GM21619 (cell line): Measurements from ENCODE around the gene UCKL1.

Source experiments
- ATAC-seq: cut with Tn5 transposase; IDR thresholded peaks from one replicate; pipeline ENCODE4 v1.9.1; 2021; ENCODE audit not compliant: unreplicated experiment

The UCKL1 gene

DNA sequence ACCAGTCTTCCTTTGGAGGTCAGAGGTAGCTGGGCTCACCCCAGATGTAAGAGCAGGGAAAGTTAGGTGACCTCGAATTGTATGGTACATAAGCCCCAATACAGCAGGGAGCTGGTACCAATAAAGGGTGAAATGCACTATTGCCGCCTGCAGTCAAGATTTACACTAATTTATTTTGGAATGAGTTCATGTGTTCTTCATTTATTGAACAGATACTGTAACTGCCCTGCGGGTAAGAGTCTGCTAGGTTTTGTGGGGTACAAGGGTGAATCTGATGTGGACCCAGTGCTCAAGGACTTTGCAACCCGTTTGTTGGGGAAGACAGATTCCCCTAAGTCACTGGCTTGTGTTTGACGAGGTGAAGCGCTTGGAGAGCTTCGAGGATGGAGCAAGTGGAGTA, 63.8 kb downstream of the UCKL1 start:
- ATAC-seq: no peak

DNA sequence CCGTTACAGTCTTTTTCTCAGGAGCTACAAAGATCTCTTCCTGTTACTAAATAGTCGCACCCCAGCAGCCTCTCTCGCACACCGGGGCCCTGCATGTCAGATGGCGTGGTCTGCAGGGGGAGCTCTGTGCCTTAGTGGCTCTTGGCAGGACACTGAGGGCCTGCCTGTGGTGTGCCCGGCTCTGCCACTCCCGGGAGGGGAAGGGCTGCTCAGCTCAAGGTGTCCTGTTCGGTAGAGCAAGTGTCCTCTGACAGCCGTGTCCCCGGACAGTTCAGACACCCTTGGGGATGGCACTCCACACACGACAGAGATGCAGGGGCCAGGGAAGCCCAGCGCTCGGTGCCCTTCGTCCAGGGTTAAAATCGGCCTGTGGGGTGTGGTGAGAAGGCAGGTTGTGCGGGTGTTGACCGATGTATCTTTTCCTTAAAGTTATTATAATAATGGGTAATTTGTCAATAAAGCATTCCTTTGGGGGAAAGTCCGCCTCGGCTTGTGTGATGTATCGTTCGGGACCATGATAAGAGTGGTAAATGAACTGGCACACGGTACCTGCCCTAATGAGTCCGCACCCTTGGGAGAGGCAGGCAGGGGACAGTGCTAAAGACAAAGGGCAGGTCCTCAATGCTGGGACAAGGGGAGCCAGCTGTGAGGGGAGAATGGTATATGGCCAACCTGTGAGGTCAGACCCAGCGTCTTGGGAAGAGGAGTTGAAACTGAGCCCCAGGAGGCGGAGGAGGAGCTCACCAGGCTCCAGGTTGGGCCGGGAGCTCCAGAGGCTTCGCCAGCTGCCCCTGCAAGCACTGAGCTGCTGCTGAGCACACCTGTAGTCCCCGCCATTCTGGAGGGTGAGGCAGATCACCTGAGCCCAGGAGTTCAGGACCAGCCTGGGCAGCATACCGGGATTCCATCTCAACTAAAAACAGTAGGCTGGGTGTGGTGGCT, 64.9 kb downstream of the UCKL1 start:
- ATAC-seq: no peak

DNA sequence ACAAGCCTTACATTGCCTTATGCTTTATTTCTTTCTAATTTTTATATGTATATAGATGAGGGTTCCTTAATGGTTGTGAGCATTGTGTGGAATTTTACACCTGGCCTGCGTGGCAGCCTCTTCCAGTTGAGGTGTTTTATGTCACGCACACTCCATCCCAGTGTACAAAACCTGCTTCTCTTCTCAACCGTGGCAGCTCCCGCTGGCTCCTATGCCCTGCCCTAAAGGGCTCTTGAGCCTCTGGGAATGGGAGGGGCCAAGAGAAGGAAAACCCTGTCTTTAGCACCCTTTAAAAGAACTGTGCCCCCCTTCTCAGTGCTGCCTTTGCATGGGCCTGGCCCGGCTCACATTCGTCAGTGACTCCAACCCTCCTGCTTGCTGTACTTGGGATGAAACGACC, 65.6 kb downstream of the UCKL1 start:
- ATAC-seq: no peak

DNA sequence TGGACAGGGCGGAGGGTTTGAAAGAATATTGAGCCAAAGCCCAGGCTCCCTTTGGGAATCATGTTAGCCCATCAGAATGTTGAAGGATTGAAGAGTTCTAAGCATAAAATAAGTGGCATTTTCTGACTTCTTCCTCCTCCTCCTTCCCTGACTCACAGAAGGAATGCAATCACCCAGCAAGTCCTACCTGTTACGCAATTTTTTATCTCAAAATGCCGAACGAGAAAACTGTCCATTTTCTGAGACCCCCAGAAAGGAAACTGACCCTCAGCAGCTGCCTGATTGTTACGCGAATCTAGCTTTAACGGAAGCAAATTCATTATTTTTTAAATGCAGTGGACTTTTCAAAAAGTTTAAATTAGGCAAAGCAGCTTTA, 66.0 kb downstream of the UCKL1 start:
- no peak for ATAC-seq
